GM19395 (cell line): Measurements from ENCODE around the gene AP2A2.

Experiments used
- ATAC-seq: cut with Tn5 transposase; IDR thresholded peaks from one replicate; pipeline ENCODE4 v1.9.1; 2021; ENCODE audit warnings: mild to moderate bottlenecking, moderate library complexity; ENCODE audit not compliant: unreplicated experiment

Gene AP2A2

DNA sequence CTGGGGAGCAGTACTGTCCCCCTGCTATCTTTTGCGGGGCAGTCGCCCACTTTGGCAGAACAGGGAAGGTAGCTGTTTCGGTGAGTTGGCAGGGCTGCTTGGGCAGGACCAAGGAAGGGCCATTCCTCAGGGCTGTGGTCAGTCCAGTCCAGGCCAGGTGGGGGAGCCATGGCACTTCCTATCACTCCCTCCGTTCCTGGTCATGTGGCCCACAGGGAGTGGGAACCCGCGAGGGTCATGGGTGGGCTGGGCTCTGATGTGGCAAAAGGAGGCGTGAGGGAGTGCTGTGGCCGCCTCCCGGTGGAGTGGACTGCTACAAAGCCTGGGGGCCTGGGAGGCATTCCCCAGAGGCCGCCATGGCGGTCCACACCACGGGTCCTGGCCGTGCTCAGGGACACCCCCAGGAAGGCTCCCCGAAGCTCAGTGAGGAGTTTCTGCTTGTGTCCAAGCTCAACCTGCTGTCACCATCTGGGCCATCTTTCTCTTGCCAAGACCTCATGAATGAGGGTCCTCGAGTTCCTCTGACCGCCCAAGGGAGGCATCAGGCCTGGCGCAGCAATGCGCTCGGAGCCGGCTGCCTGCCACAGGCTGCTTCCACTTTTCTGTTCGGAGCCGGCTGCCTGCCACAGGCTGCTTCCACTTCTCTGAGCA, 27.0 kb upstream of the AP2A2 start:
- ATAC-seq: no peak

DNA sequence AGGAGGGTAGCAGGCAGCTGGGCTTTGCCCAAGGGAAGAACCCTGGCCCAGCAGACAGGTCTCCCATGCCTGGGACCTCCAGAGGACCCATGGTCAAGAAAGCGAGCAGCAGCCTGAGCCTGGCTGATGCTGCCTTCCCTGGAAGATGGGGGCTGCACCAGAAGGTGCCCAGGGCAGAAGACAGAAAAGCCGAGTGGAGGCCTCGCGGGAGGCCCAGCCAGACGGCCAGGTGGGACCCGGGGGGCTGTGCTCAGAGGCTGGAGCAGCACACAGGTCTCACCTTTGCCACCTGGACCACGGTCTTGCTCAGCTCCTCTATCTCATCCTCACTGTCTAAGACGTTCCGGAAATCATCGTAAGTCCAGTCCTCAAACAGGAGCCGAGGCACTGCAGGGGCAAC, 25.9 kb upstream of the AP2A2 start:
- no peak for ATAC-seq

DNA sequence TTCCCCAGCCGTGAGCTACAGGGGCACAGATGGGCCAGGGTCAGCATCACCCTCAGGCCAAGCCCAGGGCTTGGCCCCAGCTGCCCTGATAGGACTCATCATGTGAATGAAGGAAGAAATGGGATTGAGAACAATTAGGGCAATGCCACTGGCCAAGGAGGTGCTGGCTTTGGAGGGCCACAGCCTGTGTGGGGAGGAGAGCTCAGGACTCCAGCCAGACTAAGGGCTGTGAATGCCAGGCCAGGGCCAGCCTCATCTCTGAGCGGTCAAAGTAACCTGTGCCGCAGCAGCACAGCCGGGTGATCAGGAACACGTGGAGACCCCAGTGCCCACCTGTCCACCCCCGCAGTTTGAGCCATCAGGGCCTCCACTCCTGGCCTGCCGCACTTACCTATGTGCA, 25.1 kb upstream of the AP2A2 start:
- ATAC-seq: no peak

DNA sequence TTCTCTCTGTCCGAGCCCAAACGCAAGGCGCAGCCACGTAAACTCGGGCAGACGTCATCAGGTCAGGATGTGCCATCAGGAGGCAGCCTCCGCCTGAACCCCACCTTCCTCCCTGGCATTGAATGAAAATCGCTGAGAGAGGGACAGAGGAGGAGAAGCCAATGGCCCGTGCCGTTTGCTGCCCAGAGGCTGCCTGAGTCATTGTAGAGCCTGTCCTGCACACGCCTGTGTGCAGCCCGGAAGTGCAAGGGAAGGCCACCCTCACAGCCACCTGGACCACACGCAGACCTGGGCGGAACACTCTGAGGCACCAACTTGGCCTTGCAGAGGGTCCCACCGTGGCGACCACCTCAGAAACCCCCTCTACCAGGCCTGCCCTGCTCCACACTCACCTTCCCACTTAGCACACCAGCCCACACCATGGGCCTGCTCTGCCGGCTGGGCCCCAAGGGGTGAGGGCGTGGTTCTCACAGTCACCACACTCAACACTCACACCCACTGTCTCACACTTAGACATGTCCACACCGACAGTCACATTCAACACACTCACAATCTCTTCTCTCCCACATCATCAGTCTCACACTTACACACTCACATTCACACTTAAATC, 24.1 kb upstream of the AP2A2 start:
- no peak for ATAC-seq

- ATAC-seq: no peak
Measured at GRCh38 chr11:904380-904779, 21.3 kb upstream of the AP2A2 start.

GRCh38 chr11:905952-906351, 19.7 kb upstream of the AP2A2 start:
- no peak for ATAC-seq

DNA sequence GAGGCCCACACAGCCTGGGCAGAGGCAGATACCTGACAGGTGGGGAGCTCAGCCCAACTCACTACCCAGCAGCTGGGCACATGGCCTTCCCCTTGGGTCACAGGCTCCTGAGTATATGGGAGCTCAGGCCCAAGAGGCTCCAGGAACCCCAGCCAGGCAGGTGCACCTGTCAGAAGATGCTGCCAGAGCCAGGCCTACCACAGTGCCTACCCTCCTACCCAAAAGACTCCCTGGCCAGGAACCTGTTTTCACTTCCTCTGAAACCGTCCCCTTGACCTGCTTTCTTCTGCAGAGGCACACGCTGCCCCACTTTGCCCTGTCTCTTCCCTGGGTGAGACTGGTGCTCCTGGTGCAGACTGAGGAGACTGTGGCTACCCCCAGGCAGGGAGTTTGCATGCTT, 18.0 kb upstream of the AP2A2 start:
- ATAC-seq: no peak

DNA sequence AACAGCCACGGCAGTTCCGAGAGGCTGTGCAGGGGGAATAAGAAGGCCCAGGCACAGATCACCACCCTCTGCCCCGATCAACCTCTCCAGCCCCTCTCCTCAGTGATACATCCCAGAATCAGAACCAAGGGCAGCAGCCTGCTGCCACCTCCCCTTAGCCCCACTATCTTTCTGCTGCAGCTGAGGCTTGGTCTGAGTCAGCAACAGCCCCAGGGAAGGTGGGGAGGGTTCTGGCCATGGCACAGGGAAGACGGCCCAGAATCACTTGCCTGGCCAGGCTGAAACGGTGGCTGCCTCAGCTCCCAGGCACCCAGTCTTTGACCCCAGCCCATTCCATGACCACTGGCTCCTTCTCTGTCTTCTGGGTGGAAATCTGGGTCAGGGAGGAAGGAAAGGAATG, 17.4 kb upstream of the AP2A2 start:
- ATAC-seq: no peak

GRCh38 chr11:909406-909805, 16.3 kb upstream of the AP2A2 start:
- no peak for ATAC-seq

DNA sequence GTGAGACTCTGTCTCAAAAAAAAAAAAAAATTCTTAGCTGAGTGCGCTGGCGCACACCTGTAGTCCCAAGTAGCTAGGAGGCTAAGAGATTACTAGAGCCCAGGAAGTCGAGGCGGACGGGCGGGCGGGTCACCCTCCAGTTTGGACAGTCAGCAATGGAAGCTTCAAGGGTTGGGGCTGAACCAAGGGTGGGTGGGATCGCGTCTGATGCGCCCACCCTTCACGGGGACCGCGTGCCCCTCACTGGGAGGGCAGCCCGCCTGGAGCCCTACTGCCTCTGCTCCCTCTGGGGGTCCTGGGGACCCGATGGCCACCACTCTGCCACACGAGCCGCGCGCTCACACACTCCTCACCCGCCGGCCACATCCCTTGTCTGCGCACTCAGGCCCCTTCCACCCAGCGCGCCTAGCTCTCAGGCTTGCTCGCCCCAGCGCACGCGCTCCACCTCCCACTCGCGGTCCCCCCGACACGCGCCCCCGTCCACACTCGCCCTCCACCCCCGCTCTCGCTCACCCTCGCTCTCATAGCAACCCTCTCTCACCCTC, 15.6 kb upstream of the AP2A2 start:
- no peak for ATAC-seq

GRCh38 chr11:910589-911030, 15.1 kb upstream of the AP2A2 start, which contains the start of gene CHID1:
TSS of gene CHID1 (minus strand) at chr11:910810. CDS start at chr11:904816, 5,994 bp downstream.
- peak; percentile 77 for ATAC-seq

DNA sequence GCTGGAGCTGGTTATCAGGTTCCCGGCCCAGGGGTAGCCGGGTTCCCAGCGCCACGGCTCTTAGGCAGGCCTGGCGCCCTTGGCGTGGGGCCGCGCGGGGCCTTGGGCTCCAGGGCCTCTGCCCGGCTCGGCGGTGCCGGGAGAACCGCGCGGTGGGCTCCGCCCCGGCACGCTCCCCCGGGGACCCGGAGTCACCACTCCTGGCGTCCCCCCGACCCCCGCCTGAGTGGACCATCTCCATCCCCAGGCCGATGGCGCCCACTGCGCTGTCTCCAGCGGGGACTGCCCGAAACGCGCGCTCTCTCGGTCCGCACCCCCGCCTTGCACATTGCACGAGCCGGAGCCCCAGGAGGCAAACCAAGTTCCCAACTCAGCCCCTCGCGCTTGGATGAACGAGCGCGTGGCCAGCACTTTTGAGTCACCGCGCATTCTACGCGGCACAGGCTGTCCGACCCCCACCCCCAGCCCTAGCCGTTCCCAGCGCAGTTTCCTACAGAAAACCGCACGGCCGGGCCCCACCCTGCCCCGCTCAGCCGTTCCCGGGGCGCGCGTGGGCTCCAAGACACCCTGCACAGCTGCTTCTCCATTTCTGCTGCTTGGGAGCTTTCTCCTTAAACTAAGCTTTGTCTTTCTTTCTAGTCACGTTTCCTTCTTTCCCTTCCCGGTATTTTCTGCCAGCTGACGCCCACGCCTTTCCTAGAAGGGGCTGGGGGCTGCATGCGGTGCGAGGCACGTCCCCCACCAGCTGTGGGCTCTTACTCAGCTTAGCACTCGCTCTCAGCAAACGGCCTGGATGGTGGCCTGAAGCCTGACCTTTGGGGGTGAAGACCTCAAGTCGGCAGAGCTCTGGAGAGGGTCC, 14.4 kb upstream of the AP2A2 start:
- ATAC-seq: peak; percentile 38

DNA sequence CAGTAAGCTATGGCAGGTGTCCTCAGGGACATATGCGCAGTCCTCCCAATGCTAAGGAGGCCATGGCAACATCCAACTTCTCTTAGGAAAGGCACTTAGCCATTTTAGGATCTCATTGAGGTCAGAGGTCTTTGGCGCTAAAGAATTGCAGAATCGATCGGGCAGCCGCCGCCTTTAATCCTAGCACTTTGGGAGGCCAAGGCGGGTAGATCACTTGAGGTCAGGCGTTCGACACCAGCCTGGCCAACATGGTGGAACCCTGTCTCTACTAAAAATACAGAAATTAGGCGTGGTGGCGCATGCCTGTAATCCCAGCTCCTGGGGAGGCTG, 13.8 kb upstream of the AP2A2 start:
- no peak for ATAC-seq

- no peak for ATAC-seq
Measured at GRCh38 chr11:912266-912665, 13.4 kb upstream of the AP2A2 start.

DNA sequence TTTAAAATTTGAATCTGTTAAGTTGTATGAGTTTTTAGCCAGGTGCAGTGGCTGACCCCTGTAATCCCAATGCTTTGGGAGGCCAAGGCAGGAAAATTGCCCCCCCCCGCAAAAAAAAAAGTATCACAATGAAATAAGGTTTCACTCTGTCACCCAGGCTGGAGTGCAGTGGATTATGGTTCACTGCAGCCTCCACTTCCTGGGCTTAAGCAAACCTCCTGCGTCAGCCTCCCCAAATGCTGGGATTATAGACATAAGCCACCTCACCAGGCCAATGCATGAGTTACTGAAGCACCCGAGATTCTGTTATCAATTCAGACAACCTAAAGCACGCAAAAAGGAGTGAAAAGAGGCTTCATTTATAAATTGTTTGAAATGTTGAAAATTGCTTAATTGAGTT, 12.6 kb upstream of the AP2A2 start:
- ATAC-seq: no peak

DNA sequence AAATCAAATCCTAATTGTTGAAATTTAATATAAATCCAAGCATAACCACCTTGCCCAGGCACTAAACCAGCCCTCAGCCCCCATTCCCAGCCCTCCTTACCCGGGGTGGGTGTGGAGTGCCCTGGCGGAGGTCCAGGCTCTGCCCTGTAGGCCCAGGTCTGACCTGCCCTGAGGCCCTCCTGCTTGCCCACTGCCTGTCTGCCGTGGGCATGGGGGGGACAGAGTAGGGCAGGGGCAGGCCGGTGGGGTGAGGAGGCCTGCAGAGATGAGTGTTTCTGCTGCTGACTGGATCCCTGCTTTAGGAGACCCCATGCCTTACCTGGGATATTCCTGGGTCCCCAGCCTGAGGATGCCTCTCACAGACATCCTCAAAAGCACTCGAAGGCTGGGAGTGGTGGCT, 11.5 kb upstream of the AP2A2 start:
- ATAC-seq: no peak

- no peak for ATAC-seq
Measured at GRCh38 chr11:914747-915501, 10.7 kb upstream of the AP2A2 start.

GRCh38 chr11:917426-917825, 8.2 kb upstream of the AP2A2 start:
- no peak for ATAC-seq

- ATAC-seq: no peak
Measured at GRCh38 chr11:921921-922678, 3.6 kb upstream of the AP2A2 start.

- ATAC-seq: no peak
Measured at GRCh38 chr11:923691-924405, 1.8 kb upstream of the AP2A2 start.
